ENCODE data around the gene BCL11B.

DNA sequence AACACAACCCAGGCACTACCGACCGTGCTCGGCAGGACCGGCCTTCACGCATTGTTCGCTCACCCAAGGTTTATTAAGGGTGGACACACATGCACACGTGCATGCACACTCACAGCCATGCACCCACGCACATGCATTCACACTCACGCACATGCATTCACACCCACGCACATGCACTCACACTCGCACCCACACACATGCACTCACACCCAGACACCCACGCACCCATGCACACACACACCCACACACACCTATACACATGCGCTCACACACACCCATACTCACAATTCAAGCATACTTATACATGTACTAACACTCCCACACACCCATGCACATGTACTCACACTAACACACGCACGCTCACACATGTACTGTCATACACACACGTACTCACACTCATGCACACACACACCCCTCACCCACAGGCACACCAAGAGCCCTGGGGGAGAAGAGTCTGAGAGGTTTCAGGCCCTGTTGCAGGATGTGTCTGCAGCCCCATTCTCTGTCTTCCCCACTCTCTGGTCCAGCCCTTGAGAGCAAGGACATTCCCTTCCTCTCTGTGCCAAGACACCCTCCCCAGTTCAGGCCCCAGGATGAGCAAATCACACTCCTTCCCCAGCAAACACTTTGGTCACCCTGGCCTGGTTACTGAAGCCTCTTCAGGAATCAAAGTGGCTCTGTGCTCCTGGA, 49.4 kb upstream of the BCL11B start:
- TF ChIP-seq ELF4 (IDR thresholded peaks at IDR 0.05) (no peak), L3MBTL2 (conservative IDR thresholded peaks at IDR 0.05) (no peak)

Data from HEK293T (cell line).